Right renal pelvis (tissue), 4 donors: Measurements from ENCODE around the gene SLC4A2. TPM values are rescaled to one million over a fixed set of nuclear protein-coding genes. Genes with fewer than 3 reads are reported as not detected.
A peak's percentile ranks its signal among the peaks of the same experiment; 100 is the strongest.

Experiments used
- DNase-seq, 4 donors: peaks; one replicate each; pipeline ENCODE4 v3.0.0-alpha.2; 2013; ENCODE audit warnings: low read depth in 4 of 4, low spot score in 3 of 4, missing footprints in 1 of 4
- polyA plus RNA-seq, 4 donors: library from polyadenylated mRNA; unstranded; fragments of 120-200 nt; gene quantifications; one replicate each; pipeline ENCODE4 v1.2.1, GENCODE V29; 2013; ENCODE audit not compliant: insufficient read length in 4 of 4

The SLC4A2 gene
- polyA plus RNA-seq, 4 donors: 89.0 to 104 (median 93.9) TPM

GRCh38 chr7:151123158-151123821, 63.9 kb downstream of the SLC4A2 start:
- no peak for DNase-seq

- peak in 3 of 4 donors; percentile 73 to 84 (median 74) for DNase-seq
Measured at GRCh38 chr7:151123822-151124464, 64.6 kb downstream of the SLC4A2 start.

- no peak for DNase-seq
Measured at GRCh38 chr7:151124481-151124880, 65.1 kb downstream of the SLC4A2 start.

GRCh38 chr7:151124899-151125399, 65.6 kb downstream of the SLC4A2 start:
- DNase-seq: no peak

- no peak for DNase-seq
Measured at GRCh38 chr7:151125470-151125845, 66.1 kb downstream of the SLC4A2 start.

GRCh38 chr7:151125846-151126481, 66.6 kb downstream of the SLC4A2 start:
- no peak for DNase-seq

Other genes with a start within 250 kb of the SLC4A2 start
- gene AOC1, start 207.1 kb upstream of the SLC4A2 start, polyA plus RNA-seq: 100 to 1,000 TPM in 1 of 4 donors, 10 to 100 TPM in 3; 32.0 to 108 (median 60.4) TPM
- 10 to 100 TPM; 14.3 to 26.1 (median 17.7) TPM for gene KCNH2, start 81.3 kb upstream of the SLC4A2 start, polyA plus RNA-seq
- gene NOS3, start 68.6 kb upstream of the SLC4A2 start, polyA plus RNA-seq: 10 to 100 TPM in 2 of 4 donors, 1 to 10 TPM in 2; 9.1 to 14.2 (median 10.3) TPM
- gene ATG9B, start 35.1 kb upstream of the SLC4A2 start, polyA plus RNA-seq: 1 to 10 TPM in 3 of 4 donors, under 1 TPM in 1; 0.65 to 2.5 (median 2.0) TPM
- gene ABCB8, start 31.1 kb upstream of the SLC4A2 start, polyA plus RNA-seq: 10 to 100 TPM; 18.7 to 23.7 (median 21.3) TPM
- gene ASIC3, start 11.1 kb upstream of the SLC4A2 start, polyA plus RNA-seq: 1 to 10 TPM; 1.9 to 2.2 (median 2.1) TPM
- 10 to 100 TPM; 15.8 to 19.0 (median 17.6) TPM for gene CDK5, start 1.7 kb upstream of the SLC4A2 start, polyA plus RNA-seq
- 10 to 100 TPM; 49.5 to 77.1 (median 50.8) TPM for gene FASTK, start 21.2 kb downstream of the SLC4A2 start, polyA plus RNA-seq
- gene TMUB1, start 23.9 kb downstream of the SLC4A2 start, polyA plus RNA-seq: 10 to 100 TPM; 26.2 to 43.0 (median 27.9) TPM
- gene AGAP3, start 26.9 kb downstream of the SLC4A2 start, polyA plus RNA-seq: 10 to 100 TPM; 56.0 to 71.1 (median 63.4) TPM
- under 1 TPM in 3 of 4 donors, not detected in 1; 0.13 to 0.24 (median 0.22) TPM for gene GBX1, start 108.1 kb downstream of the SLC4A2 start, polyA plus RNA-seq
- not detected for gene ASB10, start 127.7 kb downstream of the SLC4A2 start, polyA plus RNA-seq
- gene H2BK1, start 150.9 kb downstream of the SLC4A2 start, polyA plus RNA-seq: not detected
- 10 to 100 TPM; 25.1 to 28.6 (median 27.6) TPM for gene ABCF2, start 167.6 kb downstream of the SLC4A2 start, polyA plus RNA-seq
- gene CHPF2, start 172.9 kb downstream of the SLC4A2 start, polyA plus RNA-seq: 10 to 100 TPM; 23.9 to 29.4 (median 25.3) TPM
- gene SMARCD3, start 189.1 kb downstream of the SLC4A2 start, polyA plus RNA-seq: 10 to 100 TPM; 61.3 to 71.7 (median 66.9) TPM